NCI-H146 (cell line): ENCODE data around the gene OTOP1.
"Not testable (repeated sequence)": the region's sequence is repeated elsewhere in the genome, so short reads cannot be mapped to it uniquely, and the experiment has no call there.

Experiments used
- DNase-seq: peaks from one replicate; lab custom pipeline; 2025; lab: John Stamatoyannopoulos, UW

The OTOP1 gene, protein sequence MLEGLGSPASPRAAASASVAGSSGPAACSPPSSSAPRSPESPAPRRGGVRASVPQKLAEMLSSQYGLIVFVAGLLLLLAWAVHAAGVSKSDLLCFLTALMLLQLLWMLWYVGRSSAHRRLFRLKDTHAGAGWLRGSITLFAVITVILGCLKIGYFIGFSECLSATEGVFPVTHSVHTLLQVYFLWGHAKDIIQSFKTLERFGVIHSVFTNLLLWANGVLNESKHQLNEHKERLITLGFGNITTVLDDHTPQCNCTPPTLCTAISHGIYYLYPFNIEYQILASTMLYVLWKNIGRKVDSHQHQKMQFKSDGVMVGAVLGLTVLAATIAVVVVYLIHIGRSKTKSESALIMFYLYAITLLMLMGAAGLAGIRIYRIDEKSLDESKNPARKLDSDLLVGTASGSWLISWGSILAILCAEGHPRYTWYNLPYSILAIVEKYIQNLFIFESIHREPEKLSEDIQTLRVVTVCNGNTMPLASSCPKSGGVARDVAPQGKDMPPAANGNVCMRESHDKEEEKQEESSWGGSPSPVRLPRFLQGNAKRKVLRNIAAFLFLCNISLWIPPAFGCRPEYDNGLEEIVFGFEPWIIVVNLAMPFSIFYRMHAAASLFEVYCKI

DNA sequence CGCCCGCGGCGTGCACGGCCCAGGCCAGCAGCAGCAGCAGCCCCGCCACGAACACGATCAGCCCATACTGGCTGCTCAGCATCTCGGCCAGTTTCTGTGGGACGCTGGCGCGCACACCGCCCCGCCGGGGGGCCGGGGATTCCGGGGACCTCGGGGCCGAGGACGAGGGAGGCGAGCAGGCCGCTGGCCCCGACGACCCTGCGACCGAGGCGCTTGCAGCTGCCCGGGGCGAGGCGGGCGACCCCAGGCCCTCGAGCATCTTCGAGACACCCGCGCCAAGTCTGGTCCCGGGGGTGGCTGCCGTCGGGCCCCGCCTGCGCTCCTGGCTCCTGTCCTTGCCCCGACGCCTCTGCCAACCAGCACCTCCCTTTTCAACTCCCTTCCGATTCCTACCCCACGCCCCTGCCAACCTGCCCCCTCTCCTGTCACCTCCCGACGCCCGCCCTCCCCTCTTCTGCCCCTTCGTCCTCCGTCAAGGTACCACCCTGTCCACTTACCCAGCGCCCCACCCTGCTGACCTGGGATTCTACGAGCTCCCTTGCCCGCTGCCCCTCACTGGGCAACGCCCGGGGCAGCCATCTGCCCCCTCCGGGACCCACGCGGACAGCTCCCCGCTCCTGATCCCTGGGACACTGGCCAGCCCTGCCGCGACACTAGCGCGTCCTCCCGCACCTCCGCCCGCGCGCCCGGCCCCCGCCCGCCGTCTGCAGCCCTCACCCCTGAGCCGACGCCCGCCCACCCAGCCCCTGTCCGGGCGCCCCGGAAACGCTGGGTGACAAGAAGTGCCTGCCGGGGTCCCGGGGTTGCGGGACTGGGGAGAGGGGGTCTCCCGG, at the start of gene OTOP1:
TSS of gene OTOP1 (minus strand) at position 324 of the 833 bp plus-strand sequence. CDS start at position 259, 65 bp downstream.
- no peak for DNase-seq

DNA sequence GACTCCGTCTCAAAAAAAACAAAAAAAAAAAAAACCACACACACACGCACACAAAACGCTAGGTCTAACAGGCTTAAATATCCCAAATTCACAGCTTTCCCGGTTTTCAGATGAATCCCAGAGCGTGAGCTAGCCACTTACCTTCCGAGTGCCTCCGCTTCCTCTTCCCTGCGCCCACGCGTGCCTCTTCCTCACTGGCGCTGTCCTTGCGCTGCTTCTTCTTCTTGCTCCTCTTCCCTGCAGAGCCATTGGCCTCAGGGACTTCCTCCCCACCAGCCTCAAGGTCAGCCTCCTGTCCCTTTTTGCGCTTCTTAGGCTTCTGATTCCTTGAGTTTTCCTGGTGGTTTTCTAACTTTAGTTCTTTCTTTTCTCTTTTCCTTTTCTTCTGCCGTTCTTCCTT, 47.5 kb upstream of the OTOP1 start:
- DNase-seq = no peak

DNA sequence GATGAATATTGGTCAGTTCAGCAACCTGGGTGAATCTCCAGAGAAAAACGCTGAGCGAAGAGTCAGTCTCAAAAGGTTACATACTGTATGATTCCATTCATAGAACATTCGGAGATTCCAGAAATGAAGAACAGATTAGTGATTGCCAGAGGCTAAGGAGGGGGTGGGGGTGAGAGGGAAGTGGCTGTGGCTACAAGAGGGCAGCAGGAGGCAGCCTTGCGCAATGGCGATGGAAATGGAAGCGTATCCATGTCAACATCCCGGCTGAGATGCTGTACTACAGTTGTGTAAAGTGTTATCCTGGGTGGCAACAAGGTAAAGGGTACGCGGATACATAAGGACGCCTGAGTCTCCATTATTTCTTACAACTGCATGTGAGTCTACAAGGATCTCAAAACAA, 45.2 kb upstream of the OTOP1 start:
- no peak for DNase-seq

DNA sequence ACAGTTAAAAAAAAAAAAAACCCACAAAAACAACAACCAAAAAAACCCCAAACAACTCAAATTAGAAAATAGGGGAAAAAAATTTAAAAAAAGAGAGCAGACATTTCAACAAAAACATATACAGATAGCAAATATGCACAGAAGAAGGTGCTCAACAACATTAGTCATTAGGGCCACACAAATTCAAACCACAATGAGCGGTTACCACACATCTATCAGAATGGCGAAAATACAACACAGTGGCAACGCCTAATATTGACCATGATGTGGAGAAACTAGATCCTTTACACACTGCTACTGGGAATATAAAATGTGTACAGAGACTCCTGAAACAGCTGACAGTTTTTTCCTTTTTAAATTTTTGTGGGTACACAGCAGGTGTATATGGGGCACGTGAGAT, 43.8 kb upstream of the OTOP1 start:
- DNase-seq = no peak

DNA sequence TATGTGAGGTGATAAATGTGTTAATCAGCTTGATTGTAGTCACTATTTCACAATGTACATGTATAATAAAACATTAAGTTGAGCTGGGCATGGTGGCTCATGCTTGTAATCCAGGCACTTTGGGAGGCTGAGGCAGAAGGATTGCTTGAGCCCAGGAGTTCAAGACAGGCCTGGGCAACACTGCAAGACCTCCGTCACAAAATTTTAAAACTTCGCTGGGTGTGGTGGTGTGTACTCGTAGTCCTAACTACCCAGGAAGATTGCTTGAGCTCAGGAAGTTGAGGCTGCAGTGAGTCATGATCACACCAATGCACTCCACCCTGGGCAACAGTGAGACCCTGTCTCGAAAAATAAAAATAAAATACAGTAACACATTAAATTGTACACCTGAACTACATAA, 43.1 kb upstream of the OTOP1 start:
- DNase-seq = no peak

DNA sequence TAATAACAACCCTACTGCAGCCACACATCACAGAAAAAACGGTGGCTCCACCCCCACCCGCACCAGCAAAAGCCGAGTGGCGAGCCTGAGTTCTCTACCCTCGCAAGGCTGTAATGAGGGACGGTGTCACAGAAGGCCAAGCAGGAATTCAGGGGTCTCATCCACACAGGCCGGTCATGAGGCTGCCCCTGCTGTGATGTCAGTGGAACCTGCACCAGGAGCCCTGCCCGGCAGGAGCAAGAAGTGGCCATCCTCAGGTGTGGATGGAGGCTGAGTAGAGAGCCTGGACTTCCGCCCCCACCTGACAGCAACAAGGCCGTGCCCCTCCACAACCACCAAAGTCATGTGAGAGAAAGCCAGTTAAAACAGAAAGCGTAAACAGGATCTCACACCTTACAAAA, 42.6 kb upstream of the OTOP1 start:
- no peak for DNase-seq

DNA sequence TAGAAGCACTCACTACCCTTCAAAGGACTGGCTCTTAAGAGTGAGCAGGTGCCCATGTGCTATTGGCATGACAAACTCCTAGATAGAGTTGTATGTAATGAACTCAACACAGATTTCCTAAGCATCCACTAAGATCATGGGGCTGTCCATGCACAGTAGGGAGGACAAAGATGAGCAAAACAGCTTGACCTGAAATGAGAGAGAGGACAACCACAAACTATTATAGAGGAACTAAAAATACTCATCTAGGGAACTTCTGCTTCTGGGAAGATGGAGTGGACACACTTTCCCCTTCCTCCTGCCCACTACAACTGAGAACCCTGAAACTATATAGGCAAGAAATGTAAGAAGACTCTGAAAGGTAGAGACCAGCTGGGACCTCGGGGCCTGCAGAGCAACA, 42.0 kb upstream of the OTOP1 start:
- no peak for DNase-seq

DNA sequence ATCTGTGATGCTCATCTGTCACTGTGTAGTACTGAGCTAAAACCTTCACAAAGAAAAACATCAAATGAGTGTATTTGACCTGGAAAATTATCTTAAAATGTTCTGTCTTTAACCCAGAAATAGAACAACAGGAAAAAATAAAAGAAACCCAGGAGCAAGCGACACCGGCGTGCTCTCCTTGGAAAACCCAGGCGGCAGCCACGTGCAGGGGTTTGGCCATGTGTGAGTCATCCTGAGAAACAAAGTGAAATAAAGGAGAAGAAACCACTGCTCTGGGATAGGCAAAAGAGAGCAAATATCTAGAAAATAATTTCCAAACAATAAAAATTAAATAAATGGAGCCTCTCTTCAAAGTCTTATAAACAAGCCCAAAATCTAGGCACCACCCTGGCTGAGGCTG, 41.3 kb upstream of the OTOP1 start:
- no peak for DNase-seq

DNA sequence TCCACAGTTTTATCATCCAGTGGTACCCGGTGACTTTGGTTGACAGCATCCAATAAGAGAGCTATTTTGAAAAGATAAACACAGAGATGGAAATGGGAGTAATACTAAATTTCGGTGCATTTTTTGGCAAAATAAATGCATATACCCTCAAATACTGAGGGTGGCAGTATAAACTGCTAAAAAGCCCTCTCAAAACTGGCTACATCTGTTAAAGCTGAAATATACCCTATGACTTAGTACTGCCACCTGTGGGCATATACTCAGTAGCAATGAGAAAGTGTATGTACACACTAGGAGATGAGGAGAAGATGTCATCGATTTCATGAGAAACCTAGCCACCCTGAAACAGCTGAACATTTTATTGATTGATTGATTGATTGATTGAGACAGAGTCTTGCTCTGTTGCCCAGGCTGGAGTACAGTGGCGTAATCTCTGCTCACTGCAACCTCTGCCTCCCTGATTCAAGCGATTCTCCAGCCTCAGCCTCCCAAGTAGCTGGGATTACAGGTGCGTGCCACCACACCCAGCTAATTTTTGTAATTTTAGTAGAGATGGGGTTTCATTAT, 33.5 kb upstream of the OTOP1 start:
- DNase-seq = peak; percentile 31

DNA sequence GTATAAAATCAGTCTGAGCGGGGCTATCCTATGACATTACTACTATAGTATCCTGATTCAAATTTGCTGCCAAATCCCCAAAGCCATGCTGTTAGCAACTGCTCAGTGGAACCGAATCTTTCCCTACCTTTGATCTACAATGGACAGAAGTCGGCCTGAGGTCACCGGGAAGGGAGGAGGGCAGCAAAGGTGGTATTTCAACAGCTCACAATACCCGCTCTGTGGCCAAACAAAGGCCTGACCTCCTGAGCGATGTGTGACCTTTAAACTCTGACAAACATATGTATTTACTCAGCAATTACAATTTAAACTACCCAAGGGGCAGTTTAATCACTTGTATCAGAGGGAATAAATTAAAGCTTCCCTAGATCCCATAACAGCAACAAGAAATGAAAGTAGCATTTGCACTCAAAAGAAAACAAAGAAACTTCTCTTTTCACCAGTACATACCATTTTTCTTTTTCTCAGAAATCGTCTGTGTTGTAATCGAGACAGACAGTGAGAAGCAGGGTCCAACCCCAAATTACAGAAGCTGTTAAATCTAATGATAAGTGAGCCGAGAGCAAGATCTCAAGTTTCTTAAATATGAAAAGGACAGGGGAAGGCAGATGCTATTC, 32.9 kb upstream of the OTOP1 start:
- peak; percentile 77 for DNase-seq

DNA sequence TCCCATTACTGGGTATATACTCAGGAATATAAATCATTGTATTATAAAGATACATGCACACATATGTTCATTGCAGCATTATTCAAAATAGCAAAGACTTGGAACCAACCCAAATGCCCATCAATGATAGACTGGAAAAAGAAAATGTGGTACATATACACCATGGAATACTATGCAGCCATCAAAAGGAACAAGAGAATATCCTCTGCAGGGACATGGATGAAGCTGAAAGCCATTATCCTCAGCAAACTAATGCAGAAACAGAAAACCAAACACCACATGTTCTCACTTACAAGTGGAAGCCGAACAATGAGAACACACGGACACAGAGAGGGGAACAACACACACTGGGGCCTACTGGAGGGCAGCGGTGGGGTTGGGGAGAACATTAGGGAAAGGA, 31.0 kb upstream of the OTOP1 start:
- not testable (repeated sequence) for DNase-seq

DNA sequence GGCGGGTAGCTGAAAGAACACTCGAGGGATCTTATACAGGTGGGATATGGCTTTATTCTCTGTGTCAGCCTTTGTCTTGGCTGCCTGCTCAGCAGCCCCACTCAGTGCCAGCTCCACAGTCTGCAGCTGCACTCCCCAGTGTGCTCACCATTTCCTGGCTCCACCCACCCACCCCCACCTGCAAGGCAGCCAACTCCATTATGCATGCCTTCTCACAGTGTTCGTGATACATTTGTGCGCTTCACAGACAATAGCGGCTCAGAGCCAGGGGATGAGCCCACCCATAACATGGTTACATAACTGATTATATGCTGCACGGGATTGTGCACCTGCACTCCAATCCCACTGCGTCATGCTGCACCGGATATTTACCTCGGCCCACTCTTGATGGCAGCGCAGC, 30.1 kb upstream of the OTOP1 start:
- peak; percentile 9 for DNase-seq

DNA sequence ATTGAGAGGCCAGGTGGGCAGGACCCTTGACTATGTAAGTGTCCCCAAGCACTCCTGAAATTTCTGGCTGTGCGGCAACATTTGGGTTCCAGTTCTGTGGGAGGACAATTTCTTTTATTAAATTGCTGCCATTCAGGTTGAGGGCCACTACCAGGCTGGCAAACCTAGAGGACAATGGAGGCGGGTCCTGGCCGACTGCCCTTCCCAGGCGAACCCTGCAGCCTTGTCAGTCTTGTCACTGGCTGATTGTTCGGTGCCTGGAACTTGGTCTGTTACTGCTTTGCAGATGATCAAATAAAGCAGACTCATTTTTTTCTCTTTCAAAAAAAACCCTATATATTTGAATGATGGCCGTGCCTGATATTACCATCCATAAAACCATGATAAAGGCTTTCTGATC, 27.9 kb upstream of the OTOP1 start:
- no peak for DNase-seq

DNA sequence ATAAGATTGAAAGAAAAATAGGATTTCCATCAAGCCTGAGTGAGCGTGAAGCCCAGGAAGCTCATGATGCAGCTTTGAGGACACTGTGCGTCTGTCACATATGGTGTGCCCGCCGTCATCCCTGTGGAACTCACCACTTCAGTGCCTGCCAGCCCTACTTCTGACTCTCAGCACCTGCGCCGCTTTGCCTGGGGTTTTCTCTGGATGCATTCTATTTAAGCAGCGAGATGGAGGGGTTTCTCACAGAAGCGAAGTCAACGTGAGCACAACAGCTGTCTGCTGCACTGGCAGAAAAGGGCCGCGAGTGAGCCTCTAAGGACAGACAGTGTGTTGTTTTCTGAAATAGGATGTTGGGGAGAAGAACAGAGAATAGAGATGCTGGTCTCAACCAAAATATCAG, 27.5 kb upstream of the OTOP1 start:
- no peak for DNase-seq

DNA sequence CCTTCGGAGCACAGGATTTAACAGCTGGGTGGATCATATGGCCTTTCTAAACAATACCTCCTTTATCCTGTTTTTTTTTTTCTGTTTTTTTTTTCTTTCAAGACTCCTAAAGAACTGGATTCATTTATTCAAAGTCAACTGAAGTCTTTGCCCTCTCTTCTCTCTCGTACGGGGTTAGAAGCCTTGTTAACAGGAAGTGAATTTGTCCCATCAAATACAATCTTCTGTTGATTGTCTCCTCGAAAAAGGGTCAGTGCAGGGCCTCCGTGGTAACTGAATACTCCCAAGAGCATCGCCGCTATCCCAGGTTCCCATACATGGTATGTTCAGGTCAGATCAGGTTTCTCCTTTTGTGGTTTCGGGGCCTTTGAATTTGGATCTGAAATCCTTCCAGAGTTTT, 23.1 kb upstream of the OTOP1 start:
- DNase-seq = no peak

DNA sequence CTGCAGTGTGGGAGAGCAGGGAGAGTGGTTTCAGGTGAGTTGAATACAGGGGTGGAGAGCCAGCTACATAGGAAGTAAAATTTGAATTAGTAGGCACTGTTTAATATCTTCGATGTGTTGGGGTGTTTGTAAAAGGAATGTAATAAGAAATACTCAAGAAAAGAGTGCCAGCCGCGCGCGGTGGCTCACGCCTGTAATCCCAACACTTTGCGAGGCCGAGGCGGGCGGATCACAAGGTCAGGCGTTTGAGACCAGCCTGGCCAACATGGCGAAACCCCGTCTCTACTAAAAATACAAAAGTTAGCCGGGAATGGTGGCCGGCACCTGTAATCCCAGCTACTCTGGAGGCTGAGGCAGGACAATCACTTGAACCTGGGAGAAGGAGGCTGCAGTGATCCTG, 22.6 kb upstream of the OTOP1 start:
- DNase-seq = not testable (repeated sequence)

DNA sequence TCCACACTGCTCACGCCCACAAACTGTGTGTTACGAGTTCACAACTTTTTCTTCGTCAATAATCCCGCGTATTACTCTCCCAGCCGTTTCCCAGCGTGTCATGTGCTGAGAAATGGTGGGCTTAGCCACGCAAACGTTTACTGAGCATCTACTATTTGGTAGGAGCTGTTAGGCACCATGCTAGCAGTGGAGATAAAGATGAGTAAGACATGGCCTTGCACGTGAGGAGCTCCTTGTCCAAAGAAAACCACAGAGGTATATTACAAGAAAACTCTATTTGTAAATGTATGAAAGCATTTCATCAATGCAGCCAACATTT, 22.1 kb upstream of the OTOP1 start:
- no peak for DNase-seq

DNA sequence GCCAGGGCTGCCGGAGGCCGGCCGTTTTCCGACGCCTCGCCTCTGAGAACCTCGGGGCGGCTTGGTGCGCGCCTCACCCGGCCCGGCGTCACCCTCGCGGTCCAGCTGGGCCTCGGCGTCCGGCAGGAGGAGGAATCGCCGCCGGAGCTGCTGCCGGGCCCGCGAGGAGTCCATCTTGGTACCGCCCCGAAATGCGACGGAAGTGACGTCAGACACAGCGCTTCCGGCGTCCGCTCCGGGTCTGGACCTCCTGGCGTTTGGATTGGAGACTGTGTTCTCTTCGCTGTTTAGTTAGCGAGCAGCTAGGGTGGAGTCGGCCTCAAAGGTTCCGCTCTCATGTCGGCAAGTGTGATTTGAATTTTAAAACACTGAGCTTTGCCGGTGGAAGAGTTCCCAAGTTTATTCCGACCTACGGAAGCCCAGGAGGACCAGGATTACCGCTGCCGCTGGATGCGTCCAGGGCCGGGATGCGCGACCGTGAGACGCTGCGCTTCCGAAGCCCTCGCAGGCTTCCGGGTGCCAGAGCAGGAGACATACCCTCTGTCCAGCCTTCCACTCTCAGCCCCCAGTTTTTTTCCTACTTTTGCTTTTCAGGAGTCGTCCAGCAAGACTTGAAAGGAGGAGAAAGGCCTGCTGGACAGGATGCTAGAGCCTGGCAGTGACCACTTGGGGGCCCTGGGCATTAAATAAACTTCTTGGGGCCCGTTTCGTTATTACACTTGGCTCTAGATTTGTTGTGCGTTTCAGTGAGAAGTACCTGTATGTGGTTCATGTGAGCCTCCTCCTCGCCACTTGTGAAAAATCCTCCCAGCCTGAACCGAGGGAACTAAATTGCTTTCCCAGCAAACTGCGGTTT, 21.5 kb upstream of the OTOP1 start, which contains the start of gene TMEM128:
TSS of gene TMEM128 (minus strand) at position 195 of the 856 bp plus-strand sequence. CDS start at position 174, 21 bp downstream.
- peak; percentile 88 for DNase-seq

DNA sequence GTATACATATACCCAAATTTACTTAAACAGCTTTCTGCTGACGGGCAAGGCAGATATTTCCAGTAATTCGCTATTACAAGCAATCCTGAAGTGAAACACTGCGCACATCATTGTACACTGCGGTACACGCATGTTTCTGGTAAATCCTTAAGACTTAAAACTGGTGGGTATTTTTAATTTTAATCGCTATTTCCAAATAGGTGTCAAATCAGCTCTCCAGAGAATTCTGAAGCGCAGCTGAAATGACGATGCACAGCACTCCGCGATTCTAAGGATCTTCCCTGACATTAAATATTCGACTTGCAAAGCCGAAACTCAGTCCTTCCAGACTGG, 20.9 kb upstream of the OTOP1 start:
- DNase-seq = no peak

DNA sequence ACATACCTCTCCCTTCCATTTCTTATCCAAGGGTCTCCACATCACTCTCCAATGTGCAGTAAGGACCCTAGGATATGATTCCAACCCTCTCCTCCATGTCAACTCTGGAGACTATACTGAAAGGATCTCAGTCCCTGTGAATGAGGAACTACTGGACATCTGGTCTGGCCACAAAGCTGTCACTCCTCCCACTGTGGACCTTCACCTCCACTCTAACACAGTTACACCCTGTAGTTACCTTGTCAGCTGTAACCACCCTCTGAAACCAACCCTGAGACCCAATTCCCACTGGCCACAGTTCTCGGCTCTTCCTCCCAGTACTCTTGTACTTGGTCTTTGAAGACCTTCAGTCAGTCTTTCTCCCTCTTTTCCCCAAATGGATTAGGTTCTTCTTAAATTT, 18.4 kb upstream of the OTOP1 start:
- no peak for DNase-seq

DNA sequence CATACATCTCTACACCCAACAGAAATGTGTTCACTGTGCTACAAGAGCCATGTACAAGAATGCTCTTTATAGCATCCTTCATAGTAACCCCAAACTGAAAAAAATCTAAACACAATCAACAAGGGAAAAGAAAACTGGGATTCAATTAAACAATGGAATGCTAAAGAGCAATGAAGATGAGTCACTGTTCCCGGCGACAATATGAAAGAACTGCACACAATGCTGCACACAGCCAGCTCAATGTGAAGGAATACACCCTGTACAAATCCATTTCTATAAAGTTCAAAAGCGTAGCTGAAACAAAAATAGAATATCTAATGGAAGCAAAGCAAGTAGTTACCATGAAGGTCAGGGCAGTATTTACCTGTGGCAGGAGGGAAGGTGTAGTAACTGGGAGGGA, 12.8 kb upstream of the OTOP1 start:
- not testable (repeated sequence) for DNase-seq
